ENCODE results near the gene CRAT. TPM values are rescaled to one million over a fixed set of nuclear protein-coding genes. Genes with fewer than 3 reads are reported as not detected.

The CRAT gene
- total RNA-seq, 6 donors from 2014 or later, result 18.5 to 34.3 (median 26.0) TPM

GRCh38 chr9:129103595-129103965, 7.0 kb downstream of the CRAT start:
- TF ChIP-seq POLR2A (IDR thresholded peaks at IDR 0.05) (no peak), POLR2AphosphoS5 (IDR thresholded peaks at IDR 0.05) (no peak), EP300 (IDR thresholded peaks at IDR 0.05) (no peak), CTCF (IDR thresholded peaks at IDR 0.05) (no peak)
- no peak for DNase-seq
- no peak for ATAC-seq (ENCODE audit: low FRiP score in 2 of 2)
- WGBS, 2 donors, result 82 to 93% methylated on average over 2 to 4 of the region's 4 CpGs
- Histone ChIP-seq H3K27ac (no peak overlapping the region), H3K36me3 (peaks cover 0 to 27% (median 12%) of the 10 kb centered on the region in 4 donors), H3K27me3 (no peaks in the 10 kb centered on the region), H3K4me1 (no peaks in the 10 kb centered on the region), H3K4me3 (no peak overlapping the region), H3K9me3 (no peaks in the 10 kb centered on the region)

- H3K27me3 ChIP-seq, result no peaks in the 10 kb centered on the region
- H3K36me3 ChIP-seq, result peaks cover 0 to 33% (median 15%) of the 10 kb centered on the region in 4 donors
- peak; percentile 3 to 58 for ATAC-seq (ENCODE audit: low FRiP score in 2 of 2)
- no peak overlapping the region for H3K27ac ChIP-seq
- no peaks in the 10 kb centered on the region for H3K4me1 ChIP-seq
- WGBS, 2 donors, result 64 to 77% methylated on average over 8 to 11 of the region's 14 CpGs
- no peaks in the 10 kb centered on the region for H3K9me3 ChIP-seq
- peak in 5 of 6 experiments; percentile 22 to 42 (median 30) for TF ChIP-seq CTCF (IDR thresholded peaks at IDR 0.05)
- TF ChIP-seq POLR2AphosphoS5 (IDR thresholded peaks at IDR 0.05), result no peak
- TF ChIP-seq POLR2A (IDR thresholded peaks at IDR 0.05), result no peak
- TF ChIP-seq EP300 (IDR thresholded peaks at IDR 0.05), result no peak
- no peak overlapping the region for H3K4me3 ChIP-seq
- DNase-seq, result peak in 1 of 2 donors; percentile 43
These were observed 7.6 kb downstream of the CRAT start for GRCh38 chr9:129102791-129103594.

- no peaks in the 10 kb centered on the region for H3K27me3 ChIP-seq
- H3K27ac ChIP-seq, result no peak overlapping the region
- no peak overlapping the region for H3K4me3 ChIP-seq
- H3K4me1 ChIP-seq, result no peaks in the 10 kb centered on the region
- 97 to 100% methylated on average over 2 to 11 of the region's 13 CpGs for WGBS, 2 donors
- H3K36me3 ChIP-seq, result peaks cover 0 to 33% (median 11%) of the 10 kb centered on the region in 4 donors
- TF ChIP-seq POLR2AphosphoS5 (IDR thresholded peaks at IDR 0.05) (no peak), EP300 (IDR thresholded peaks at IDR 0.05) (no peak), POLR2A (IDR thresholded peaks at IDR 0.05) (no peak), CTCF (IDR thresholded peaks at IDR 0.05) (no peak)
- ATAC-seq (ENCODE audit: low FRiP score in 2 of 2), result no peak
- H3K9me3 ChIP-seq, result no peaks in the 10 kb centered on the region
- peak in 1 of 2 donors; percentile 69 for DNase-seq
These were observed 8.5 kb downstream of the CRAT start for GRCh38 chr9:129102095-129102525.

GRCh38 chr9:129101279-129101678, 9.3 kb downstream of the CRAT start:
- Histone ChIP-seq H3K36me3 (peaks cover 0 to 39% (median 11%) of the 10 kb centered on the region in 4 donors), H3K4me3 (no peak overlapping the region), H3K27ac (no peak overlapping the region), H3K27me3 (no peaks in the 10 kb centered on the region), H3K4me1 (no peaks in the 10 kb centered on the region), H3K9me3 (no peaks in the 10 kb centered on the region)
- 92 to 95% methylated on average over 7 of the region's 7 CpGs for WGBS, 2 donors
- TF ChIP-seq POLR2A (IDR thresholded peaks at IDR 0.05) (no peak), CTCF (IDR thresholded peaks at IDR 0.05) (no peak), POLR2AphosphoS5 (IDR thresholded peaks at IDR 0.05) (no peak), EP300 (IDR thresholded peaks at IDR 0.05) (no peak)
- DNase-seq, result no peak
- no peak for ATAC-seq (ENCODE audit: low FRiP score in 2 of 2)
